ENCODE data around the gene DAB1. TPM values are rescaled to one million over a fixed set of nuclear protein-coding genes. Genes with fewer than 3 reads are reported as not detected.

DAB1 gene
- total RNA-seq, 2 donors from 2014 or later, result 8.7 to 13.6 TPM

GRCh38 chr1:57163325-57163724, 260.5 kb downstream of the DAB1 start:
- DNase-seq, result no peak
- H3K4me1 Mint-ChIP-seq, result peaks cover 7% of the 10 kb centered on the region
- no peaks in the 10 kb centered on the region for H3K36me3 Mint-ChIP-seq (ENCODE audit: low read depth)
- H3K27me3 Mint-ChIP-seq, result no peaks in the 10 kb centered on the region
- peak overlapping the region; percentile 73 for H3K27ac Mint-ChIP-seq
- no peak overlapping the region for H3K4me3 Mint-ChIP-seq
- no peak for ATAC-seq
- H3K9me3 ChIP-seq (ENCODE audit: control insufficient read depth, low read length, poor library complexity, severe bottlenecking), result no peaks in the 10 kb centered on the region

- peak overlapping the region; percentile 73 for H3K27ac Mint-ChIP-seq
- peaks cover 9% of the 10 kb centered on the region for H3K4me1 Mint-ChIP-seq
- H3K27me3 Mint-ChIP-seq, result no peaks in the 10 kb centered on the region
- no peaks in the 10 kb centered on the region for H3K9me3 ChIP-seq (ENCODE audit: control insufficient read depth, low read length, poor library complexity, severe bottlenecking)
- DNase-seq (no peak), ATAC-seq (no peak)
- H3K4me3 Mint-ChIP-seq, result no peak overlapping the region
- no peaks in the 10 kb centered on the region for H3K36me3 Mint-ChIP-seq (ENCODE audit: low read depth)
These were observed 261.1 kb downstream of the DAB1 start for GRCh38 chr1:57162607-57163261.

- no peaks in the 10 kb centered on the region for H3K27me3 Mint-ChIP-seq
These were observed 263.3 kb downstream of the DAB1 start for GRCh38 chr1:57160594-57160993.

GRCh38 chr1:57158604-57158998, 265.3 kb downstream of the DAB1 start:
- DNase-seq (no peak), ATAC-seq (no peak)
- peaks cover 2% of the 10 kb centered on the region for H3K36me3 Mint-ChIP-seq (ENCODE audit: low read depth)
- H3K27ac Mint-ChIP-seq, result peak overlapping the region; percentile 0
- H3K4me1 Mint-ChIP-seq, result peaks cover 14% of the 10 kb centered on the region
- H3K4me3 Mint-ChIP-seq, result no peak overlapping the region
- no peaks in the 10 kb centered on the region for H3K27me3 Mint-ChIP-seq
- H3K9me3 ChIP-seq (ENCODE audit: control insufficient read depth, low read length, poor library complexity, severe bottlenecking), result no peaks in the 10 kb centered on the region

More at GRCh38 chr1:57160594-57160993, 263.3 kb downstream of the DAB1 start:
- Mint-ChIP-seq H3K36me3 (ENCODE audit: low read depth) (no peaks in the 10 kb centered on the region), H3K4me1 (peaks cover 14% of the 10 kb centered on the region), H3K27ac (no peak overlapping the region), H3K4me3 (no peak overlapping the region)
- no peaks in the 10 kb centered on the region for H3K9me3 ChIP-seq (ENCODE audit: control insufficient read depth, low read length, poor library complexity, severe bottlenecking)
- ATAC-seq, result no peak
- no peak for DNase-seq

GRCh38 chr1:57157818-57158603, 265.8 kb downstream of the DAB1 start:
- no peaks in the 10 kb centered on the region for H3K27me3 Mint-ChIP-seq
- ATAC-seq, result peak; percentile 48
- H3K9me3 ChIP-seq (ENCODE audit: control insufficient read depth, low read length, poor library complexity, severe bottlenecking), result no peaks in the 10 kb centered on the region
- no peak overlapping the region for H3K4me3 Mint-ChIP-seq
- H3K36me3 Mint-ChIP-seq (ENCODE audit: low read depth), result peaks cover 2% of the 10 kb centered on the region
- peak overlapping the region; percentile 0 for H3K27ac Mint-ChIP-seq
- H3K4me1 Mint-ChIP-seq, result peaks cover 8% of the 10 kb centered on the region
- DNase-seq, result no peak

GRCh38 chr1:57156907-57157306, 267.0 kb downstream of the DAB1 start:
- peaks cover 6% of the 10 kb centered on the region for H3K4me1 Mint-ChIP-seq

GRCh38 chr1:57146100-57146499, 277.8 kb downstream of the DAB1 start:
- DNase-seq, result no peak

More at GRCh38 chr1:57156907-57157306, 267.0 kb downstream of the DAB1 start:
- Mint-ChIP-seq H3K36me3 (ENCODE audit: low read depth) (peaks cover 2% of the 10 kb centered on the region), H3K4me3 (no peak overlapping the region), H3K27me3 (no peaks in the 10 kb centered on the region), H3K27ac (no peak overlapping the region)
- H3K9me3 ChIP-seq (ENCODE audit: control insufficient read depth, low read length, poor library complexity, severe bottlenecking), result no peaks in the 10 kb centered on the region
- ATAC-seq (no peak), DNase-seq (no peak)

GRCh38 chr1:57142999-57143398, 280.9 kb downstream of the DAB1 start:
- Mint-ChIP-seq H3K36me3 (ENCODE audit: low read depth) (peaks cover 4% of the 10 kb centered on the region), H3K27ac (no peak overlapping the region), H3K4me1 (no peaks in the 10 kb centered on the region), H3K27me3 (no peaks in the 10 kb centered on the region), H3K4me3 (no peak overlapping the region)
- no peak for DNase-seq
- no peak for ATAC-seq
- no peaks in the 10 kb centered on the region for H3K9me3 ChIP-seq (ENCODE audit: control insufficient read depth, low read length, poor library complexity, severe bottlenecking)

More at GRCh38 chr1:57146100-57146499, 277.8 kb downstream of the DAB1 start:
- H3K4me3 Mint-ChIP-seq, result no peak overlapping the region
- no peaks in the 10 kb centered on the region for H3K4me1 Mint-ChIP-seq
- no peak for ATAC-seq
- H3K36me3 Mint-ChIP-seq (ENCODE audit: low read depth), result peaks cover 4% of the 10 kb centered on the region
- no peak overlapping the region for H3K27ac Mint-ChIP-seq
- H3K27me3 Mint-ChIP-seq, result no peaks in the 10 kb centered on the region
- H3K9me3 ChIP-seq (ENCODE audit: control insufficient read depth, low read length, poor library complexity, severe bottlenecking), result no peaks in the 10 kb centered on the region

GRCh38 chr1:57142169-57142568, 281.7 kb downstream of the DAB1 start:
- Mint-ChIP-seq H3K27me3 (no peaks in the 10 kb centered on the region), H3K4me1 (no peaks in the 10 kb centered on the region)
- no peak for DNase-seq

GRCh38 chr1:57138432-57139078, 285.3 kb downstream of the DAB1 start:
- peaks cover 6% of the 10 kb centered on the region for H3K36me3 Mint-ChIP-seq (ENCODE audit: low read depth)
- no peak overlapping the region for H3K4me3 Mint-ChIP-seq
- DNase-seq, result no peak
- no peaks in the 10 kb centered on the region for H3K9me3 ChIP-seq (ENCODE audit: control insufficient read depth, low read length, poor library complexity, severe bottlenecking)
- no peak for ATAC-seq
- no peaks in the 10 kb centered on the region for H3K4me1 Mint-ChIP-seq
- no peaks in the 10 kb centered on the region for H3K27me3 Mint-ChIP-seq
- no peak overlapping the region for H3K27ac Mint-ChIP-seq

More at GRCh38 chr1:57142169-57142568, 281.7 kb downstream of the DAB1 start:
- Mint-ChIP-seq H3K27ac (no peak overlapping the region), H3K36me3 (ENCODE audit: low read depth) (peaks cover 4% of the 10 kb centered on the region), H3K4me3 (no peak overlapping the region)
- H3K9me3 ChIP-seq (ENCODE audit: control insufficient read depth, low read length, poor library complexity, severe bottlenecking), result no peaks in the 10 kb centered on the region
- ATAC-seq, result no peak

- Mint-ChIP-seq H3K4me3 (no peak overlapping the region), H3K27me3 (no peaks in the 10 kb centered on the region), H3K27ac (no peak overlapping the region), H3K36me3 (ENCODE audit: low read depth) (peaks cover 5% of the 10 kb centered on the region), H3K4me1 (no peaks in the 10 kb centered on the region)
- DNase-seq (no peak), ATAC-seq (no peak)
- no peaks in the 10 kb centered on the region for H3K9me3 ChIP-seq (ENCODE audit: control insufficient read depth, low read length, poor library complexity, severe bottlenecking)
These were observed 285.9 kb downstream of the DAB1 start for GRCh38 chr1:57137980-57138379.

- H3K36me3 Mint-ChIP-seq (ENCODE audit: low read depth), result peaks cover 2% of the 10 kb centered on the region
- H3K4me1 Mint-ChIP-seq, result peaks cover 2% of the 10 kb centered on the region
- no peaks in the 10 kb centered on the region for H3K27me3 Mint-ChIP-seq
- H3K27ac Mint-ChIP-seq, result no peak overlapping the region
- H3K4me3 Mint-ChIP-seq, result no peak overlapping the region
- ATAC-seq (no peak), DNase-seq (no peak)
- no peaks in the 10 kb centered on the region for H3K9me3 ChIP-seq (ENCODE audit: control insufficient read depth, low read length, poor library complexity, severe bottlenecking)
These were observed 289.1 kb downstream of the DAB1 start for GRCh38 chr1:57134803-57135202.

GRCh38 chr1:57133686-57134085, 290.2 kb downstream of the DAB1 start:
- H3K36me3 Mint-ChIP-seq (ENCODE audit: low read depth), result peaks cover 2% of the 10 kb centered on the region
- H3K4me1 Mint-ChIP-seq, result peaks cover 2% of the 10 kb centered on the region
- no peak overlapping the region for H3K27ac Mint-ChIP-seq
- no peak overlapping the region for H3K4me3 Mint-ChIP-seq
- no peaks in the 10 kb centered on the region for H3K9me3 ChIP-seq (ENCODE audit: control insufficient read depth, low read length, poor library complexity, severe bottlenecking)
- H3K27me3 Mint-ChIP-seq, result no peaks in the 10 kb centered on the region
- ATAC-seq (no peak), DNase-seq (no peak)
